ENCODE results near the gene TEX12. TPM values are rescaled to one million over a fixed set of nuclear protein-coding genes. Genes with fewer than 3 reads are reported as not detected.

Gene TEX12
- not detected for polyA plus RNA-seq (2013, experiment 1 of 2)
- polyA plus RNA-seq (2013, experiment 2 of 2), result not detected

GRCh38 chr11:112167145-112167544, at the start of gene TEX12:
TSS of gene TEX12 (plus strand) at chr11:112167372. CDS start at chr11:112169269, 1,897 bp downstream.
- H3K27me3 ChIP-seq (ENCODE audit: insufficient read depth, low read length), result no peaks in the 10 kb centered on the region
- H3K9ac ChIP-seq (ENCODE audit: low read depth, low read length), result no peak within 1 kb of the TSS
- H3K4me1 ChIP-seq (ENCODE audit: insufficient read depth, low read length), result peaks cover 7% of the 10 kb centered on the region
- H3K36me3 ChIP-seq (ENCODE audit: insufficient read depth, low read length), result no peaks in the 10 kb centered on the region
- no peak within 1 kb of the TSS for H3K4me3 ChIP-seq (ENCODE audit: low read length)
- H3K9me3 ChIP-seq (ENCODE audit: insufficient read depth, low read depth, low read length), result no peaks in the 10 kb centered on the region
- H3K27ac ChIP-seq (ENCODE audit: low read depth, low read length), result no peak within 1 kb of the TSS
- WGBS, result 92% methylated on average over 25 of the region's 25 CpGs

DNA sequence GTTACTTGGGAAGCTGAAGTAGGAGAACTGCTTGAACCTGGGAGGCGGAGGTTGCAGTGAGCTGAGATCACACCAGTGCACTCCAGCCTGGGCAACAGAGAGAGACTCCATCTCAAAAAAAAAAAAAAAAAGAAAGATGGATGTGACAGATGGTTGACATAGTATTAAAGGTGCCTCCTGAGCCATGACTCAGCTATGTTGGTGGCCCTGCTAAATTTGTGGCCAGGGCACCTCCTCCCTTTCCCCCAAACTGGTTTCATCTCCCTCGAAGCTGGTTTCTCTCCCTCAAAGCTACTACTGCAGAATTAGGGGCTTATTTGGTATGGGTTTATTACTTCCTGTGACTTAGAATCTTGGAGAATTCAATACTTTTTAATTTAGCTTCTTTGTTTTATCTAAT, 49.0 kb upstream of the TEX12 start:
- H3K27me3 ChIP-seq (ENCODE audit: insufficient read depth, low read length), result no peaks in the 10 kb centered on the region
- WGBS, result 79% methylated on average over 1 of the region's 2 CpGs
- no peak overlapping the region for H3K9ac ChIP-seq (ENCODE audit: low read depth, low read length)
- no peak overlapping the region for H3K27ac ChIP-seq (ENCODE audit: low read depth, low read length)
- no peak overlapping the region for H3K4me3 ChIP-seq (ENCODE audit: low read length)
- H3K4me1 ChIP-seq (ENCODE audit: insufficient read depth, low read length), result no peaks in the 10 kb centered on the region
- H3K36me3 ChIP-seq (ENCODE audit: insufficient read depth, low read length), result no peaks in the 10 kb centered on the region
- no peaks in the 10 kb centered on the region for H3K9me3 ChIP-seq (ENCODE audit: insufficient read depth, low read depth, low read length)

GRCh38 chr11:112121981-112122615, 45.1 kb upstream of the TEX12 start:
- no peaks in the 10 kb centered on the region for H3K27me3 ChIP-seq (ENCODE audit: insufficient read depth, low read length)
- no peaks in the 10 kb centered on the region for H3K9me3 ChIP-seq (ENCODE audit: insufficient read depth, low read depth, low read length)
- H3K9ac ChIP-seq (ENCODE audit: low read depth, low read length), result no peak overlapping the region
- no peaks in the 10 kb centered on the region for H3K36me3 ChIP-seq (ENCODE audit: insufficient read depth, low read length)
- H3K4me3 ChIP-seq (ENCODE audit: low read length), result no peak overlapping the region
- H3K27ac ChIP-seq (ENCODE audit: low read depth, low read length), result no peak overlapping the region
- WGBS, result 93% methylated on average over 5 of the region's 5 CpGs
- H3K4me1 ChIP-seq (ENCODE audit: insufficient read depth, low read length), result no peaks in the 10 kb centered on the region

DNA sequence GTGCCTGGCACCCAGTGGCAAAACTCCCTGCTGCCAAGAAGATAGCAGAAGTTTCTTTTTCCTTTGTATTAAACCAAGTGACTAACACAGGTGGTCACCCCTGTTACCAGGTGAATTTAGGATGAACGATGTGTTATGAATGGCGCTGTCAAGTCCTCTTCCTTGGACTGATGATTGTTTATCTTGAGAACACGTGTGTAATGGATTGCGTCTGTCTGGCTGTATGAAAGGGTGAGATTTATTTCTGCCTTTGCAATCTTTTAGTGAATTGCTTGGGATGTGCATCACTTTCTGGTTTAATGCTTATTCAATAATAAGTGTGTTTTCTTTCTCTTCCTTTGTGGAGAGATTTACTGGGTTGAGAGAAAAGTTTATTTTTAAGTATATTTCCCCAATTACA, 44.0 kb upstream of the TEX12 start:
- Histone ChIP-seq H3K27ac (ENCODE audit: low read depth, low read length) (no peak overlapping the region), H3K9ac (ENCODE audit: low read depth, low read length) (no peak overlapping the region), H3K4me3 (ENCODE audit: low read length) (no peak overlapping the region), H3K27me3 (ENCODE audit: insufficient read depth, low read length) (no peaks in the 10 kb centered on the region), H3K4me1 (ENCODE audit: insufficient read depth, low read length) (no peaks in the 10 kb centered on the region), H3K9me3 (ENCODE audit: insufficient read depth, low read depth, low read length) (no peaks in the 10 kb centered on the region), H3K36me3 (ENCODE audit: insufficient read depth, low read length) (no peaks in the 10 kb centered on the region)
- WGBS, result 93% methylated on average over 4 of the region's 4 CpGs

- H3K27ac ChIP-seq (ENCODE audit: low read depth, low read length), result no peak overlapping the region
- H3K27me3 ChIP-seq (ENCODE audit: insufficient read depth, low read length), result no peaks in the 10 kb centered on the region
- no peaks in the 10 kb centered on the region for H3K36me3 ChIP-seq (ENCODE audit: insufficient read depth, low read length)
- H3K9me3 ChIP-seq (ENCODE audit: insufficient read depth, low read depth, low read length), result no peaks in the 10 kb centered on the region
- H3K4me1 ChIP-seq (ENCODE audit: insufficient read depth, low read length), result no peaks in the 10 kb centered on the region
- 94% methylated on average over 2 of the region's 2 CpGs for WGBS
- H3K9ac ChIP-seq (ENCODE audit: low read depth, low read length), result no peak overlapping the region
- no peak overlapping the region for H3K4me3 ChIP-seq (ENCODE audit: low read length)
Measured at GRCh38 chr11:112127056-112127455, 40.1 kb upstream of the TEX12 start.

- no peaks in the 10 kb centered on the region for H3K4me1 ChIP-seq (ENCODE audit: insufficient read depth, low read length)
Measured at GRCh38 chr11:112128483-112129121, 38.6 kb upstream of the TEX12 start.

GRCh38 chr11:112129656-112130055, 37.5 kb upstream of the TEX12 start:
- Histone ChIP-seq H3K4me3 (ENCODE audit: low read length) (no peak overlapping the region), H3K27ac (ENCODE audit: low read depth, low read length) (no peak overlapping the region), H3K4me1 (ENCODE audit: insufficient read depth, low read length) (no peaks in the 10 kb centered on the region), H3K9me3 (ENCODE audit: insufficient read depth, low read depth, low read length) (no peaks in the 10 kb centered on the region), H3K36me3 (ENCODE audit: insufficient read depth, low read length) (no peaks in the 10 kb centered on the region), H3K9ac (ENCODE audit: low read depth, low read length) (no peak overlapping the region), H3K27me3 (ENCODE audit: insufficient read depth, low read length) (no peaks in the 10 kb centered on the region)
- WGBS, result 90% methylated on average over 5 of the region's 5 CpGs

More at GRCh38 chr11:112128483-112129121, 38.6 kb upstream of the TEX12 start:
- Histone ChIP-seq H3K36me3 (ENCODE audit: insufficient read depth, low read length) (no peaks in the 10 kb centered on the region), H3K4me3 (ENCODE audit: low read length) (no peak overlapping the region), H3K9ac (ENCODE audit: low read depth, low read length) (no peak overlapping the region), H3K27ac (ENCODE audit: low read depth, low read length) (no peak overlapping the region), H3K9me3 (ENCODE audit: insufficient read depth, low read depth, low read length) (no peaks in the 10 kb centered on the region), H3K27me3 (ENCODE audit: insufficient read depth, low read length) (no peaks in the 10 kb centered on the region)
- 86% methylated on average over 3 of the region's 3 CpGs for WGBS

- WGBS, result 75% methylated on average over 2 of the region's 2 CpGs
- Histone ChIP-seq H3K9ac (ENCODE audit: low read depth, low read length) (no peak overlapping the region), H3K4me3 (ENCODE audit: low read length) (no peak overlapping the region), H3K4me1 (ENCODE audit: insufficient read depth, low read length) (no peaks in the 10 kb centered on the region), H3K27ac (ENCODE audit: low read depth, low read length) (no peak overlapping the region), H3K36me3 (ENCODE audit: insufficient read depth, low read length) (no peaks in the 10 kb centered on the region), H3K27me3 (ENCODE audit: insufficient read depth, low read length) (no peaks in the 10 kb centered on the region), H3K9me3 (ENCODE audit: insufficient read depth, low read depth, low read length) (no peaks in the 10 kb centered on the region)
Measured at GRCh38 chr11:112132737-112133136, 34.4 kb upstream of the TEX12 start.

DNA sequence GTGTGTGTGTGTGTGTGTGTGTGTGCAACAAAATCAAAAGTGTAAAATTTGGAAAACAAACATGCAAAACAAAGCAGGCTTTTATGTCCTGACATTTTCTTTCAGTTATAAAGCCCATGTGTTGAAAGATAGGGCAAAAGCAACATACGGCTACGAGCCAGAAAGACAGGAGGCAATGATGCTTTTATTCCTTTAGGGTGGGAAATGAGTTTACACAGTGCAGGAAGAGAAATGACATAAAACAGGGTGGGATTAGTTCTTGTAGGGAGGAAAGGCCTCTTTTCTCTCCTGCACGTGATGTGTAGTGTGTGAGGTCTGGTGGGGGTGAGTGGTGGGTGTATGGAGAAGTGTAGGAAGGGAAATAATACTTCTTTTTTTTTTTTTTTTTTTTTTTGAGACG, 32.7 kb upstream of the TEX12 start:
- Histone ChIP-seq H3K27ac (ENCODE audit: low read depth, low read length) (no peak overlapping the region), H3K4me3 (ENCODE audit: low read length) (no peak overlapping the region), H3K27me3 (ENCODE audit: insufficient read depth, low read length) (no peaks in the 10 kb centered on the region), H3K9ac (ENCODE audit: low read depth, low read length) (no peak overlapping the region), H3K9me3 (ENCODE audit: insufficient read depth, low read depth, low read length) (no peaks in the 10 kb centered on the region), H3K4me1 (ENCODE audit: insufficient read depth, low read length) (no peaks in the 10 kb centered on the region), H3K36me3 (ENCODE audit: insufficient read depth, low read length) (no peaks in the 10 kb centered on the region)
- 94% methylated on average over 2 of the region's 4 CpGs for WGBS

GRCh38 chr11:112143597-112143996, 23.6 kb upstream of the TEX12 start:
- Histone ChIP-seq H3K9ac (ENCODE audit: low read depth, low read length) (no peak overlapping the region), H3K27ac (ENCODE audit: low read depth, low read length) (no peak overlapping the region), H3K9me3 (ENCODE audit: insufficient read depth, low read depth, low read length) (no peaks in the 10 kb centered on the region; the same call in 1 of the 2 replicates), H3K4me3 (ENCODE audit: low read length) (no peak overlapping the region), H3K36me3 (ENCODE audit: insufficient read depth, low read length) (no peaks in the 10 kb centered on the region), H3K4me1 (ENCODE audit: insufficient read depth, low read length) (no peaks in the 10 kb centered on the region), H3K27me3 (ENCODE audit: insufficient read depth, low read length) (no peaks in the 10 kb centered on the region)
- WGBS, result 96% methylated on average over 3 of the region's 3 CpGs

DNA sequence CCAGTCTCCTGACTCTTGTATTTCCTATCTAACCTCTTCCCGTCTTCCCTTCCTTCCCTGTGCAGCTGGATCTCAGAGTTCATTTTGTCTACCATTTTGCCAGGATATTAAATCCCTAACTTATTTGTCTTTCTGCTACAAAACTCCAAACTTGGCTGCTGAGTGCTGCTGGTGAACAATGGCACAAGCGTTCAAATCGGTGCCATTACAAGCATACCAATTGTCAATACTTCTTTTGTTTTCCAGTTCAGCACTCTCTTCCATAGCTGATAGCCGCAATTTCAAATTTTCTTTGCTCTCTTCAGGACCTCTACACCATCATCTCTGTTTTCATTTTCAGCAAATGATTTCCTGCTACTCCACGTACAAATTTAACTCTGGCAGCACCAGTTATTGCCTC, 16.7 kb upstream of the TEX12 start:
- WGBS, result 88% methylated on average over 5 of the region's 5 CpGs
- Histone ChIP-seq H3K9ac (ENCODE audit: low read depth, low read length) (no peak overlapping the region), H3K4me1 (ENCODE audit: insufficient read depth, low read length) (no peaks in the 10 kb centered on the region), H3K4me3 (ENCODE audit: low read length) (no peak overlapping the region), H3K9me3 (ENCODE audit: insufficient read depth, low read depth, low read length) (no peaks in the 10 kb centered on the region), H3K27ac (ENCODE audit: low read depth, low read length) (no peak overlapping the region), H3K27me3 (ENCODE audit: insufficient read depth, low read length) (no peaks in the 10 kb centered on the region), H3K36me3 (ENCODE audit: insufficient read depth, low read length) (no peaks in the 10 kb centered on the region)

All from HUES64 (cell line).